HG02798 (cell line): ENCODE results near the gene AGRP.

Experiments
- ATAC-seq: cut with Tn5 transposase; IDR thresholded peaks from one replicate; pipeline ENCODE4 v1.9.1; 2021; ENCODE audit warnings: mild to moderate bottlenecking; ENCODE audit not compliant: unreplicated experiment, poor library complexity

AGRP gene

GRCh38 chr16:67447508-67448076 is 35.8 kb downstream of the AGRP start:
- peak; percentile 62 for ATAC-seq

GRCh38 chr16:67446968-67447507 is 36.3 kb downstream of the AGRP start:
- ATAC-seq: no peak

DNA sequence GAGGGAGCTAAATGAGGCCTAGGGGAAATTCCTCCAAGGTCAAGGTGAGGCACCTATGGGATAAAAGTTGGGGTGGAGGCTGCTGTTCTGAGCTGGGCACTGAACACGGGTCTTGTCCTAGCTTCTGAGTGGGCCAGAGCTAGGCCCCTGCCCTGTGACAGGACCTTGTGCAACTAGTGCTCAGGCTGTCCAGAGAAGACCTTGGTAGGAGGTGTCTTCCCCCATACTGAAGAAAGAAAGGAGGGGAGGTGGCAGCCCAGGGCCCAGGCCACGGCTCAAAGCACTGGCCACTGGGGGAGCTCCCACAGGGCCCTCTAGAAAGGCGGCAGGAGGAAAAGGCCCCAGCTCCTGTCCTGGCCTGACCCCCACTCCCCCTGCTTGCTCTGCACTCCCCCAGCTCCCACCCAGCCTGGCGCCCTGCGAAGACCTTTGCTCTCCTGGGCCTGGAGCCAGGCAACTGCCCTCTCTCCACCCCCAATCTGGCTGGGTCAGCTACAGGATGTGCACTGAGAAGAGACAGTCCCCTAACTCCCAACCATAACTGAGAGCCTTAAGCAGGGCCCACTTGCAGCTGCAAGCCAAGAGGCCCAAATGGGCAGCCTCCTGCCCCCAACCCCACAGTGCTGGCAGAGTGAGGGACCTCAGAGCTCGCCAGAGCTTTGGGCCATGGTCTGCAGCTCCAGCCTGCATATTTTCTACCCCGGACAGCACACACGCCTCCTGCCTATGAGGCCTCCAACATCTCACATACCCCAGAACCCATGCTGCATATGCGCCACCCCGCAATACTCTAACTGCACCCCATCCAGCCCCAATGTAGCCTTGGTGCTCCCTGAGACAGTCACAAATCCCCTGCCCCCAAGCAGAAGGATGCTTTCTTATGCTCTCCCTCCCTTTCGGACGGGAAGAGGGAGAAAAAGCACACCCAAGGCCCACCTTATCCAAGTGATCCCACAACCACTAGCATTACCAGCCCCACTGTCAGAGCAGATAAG is 37.1 kb downstream of the AGRP start:
- ATAC-seq: no peak

DNA sequence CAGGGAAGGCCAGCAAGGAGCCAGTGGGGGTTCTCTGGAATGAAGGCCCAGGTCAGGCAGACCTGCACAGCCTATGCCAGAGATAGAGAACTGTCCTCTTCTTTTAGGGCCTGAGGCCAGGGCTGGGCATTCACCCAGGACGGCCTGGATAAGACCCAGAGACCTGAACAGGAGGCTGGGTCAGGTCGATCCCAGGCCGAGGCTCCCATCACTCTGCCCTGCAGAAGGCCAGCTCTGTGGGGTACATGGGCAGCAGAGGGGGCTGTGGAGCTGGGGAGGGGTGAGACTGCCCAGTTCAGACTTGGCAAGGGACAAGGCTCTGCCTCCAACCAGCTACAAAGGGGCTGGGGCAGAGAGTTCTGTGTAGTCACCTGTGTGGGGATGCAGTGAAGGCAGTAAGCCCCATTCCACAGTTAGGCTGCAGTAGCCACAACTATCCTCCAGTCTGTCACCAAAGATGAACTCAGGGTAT is 37.9 kb downstream of the AGRP start:
- no peak for ATAC-seq

DNA sequence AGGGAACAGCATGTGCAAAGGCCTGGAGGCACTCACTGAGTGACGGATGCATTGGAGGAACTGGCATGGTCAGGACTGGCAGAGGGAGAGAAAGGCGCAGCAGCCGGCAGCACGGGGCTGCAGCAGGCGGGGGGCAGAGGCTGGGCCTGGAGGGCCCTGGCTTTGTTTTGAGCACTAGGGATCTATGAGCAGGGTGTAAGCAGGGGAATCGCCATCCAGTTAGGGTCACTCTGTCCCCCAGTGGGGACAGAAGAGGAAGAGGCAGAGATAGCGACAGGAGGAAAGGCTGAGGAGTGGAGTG is 38.3 kb downstream of the AGRP start:
- ATAC-seq: no peak

GRCh38 chr16:67444259-67445125 is 38.9 kb downstream of the AGRP start:
- no peak for ATAC-seq

- ATAC-seq: no peak
Observed at GRCh38 chr16:67443265-67443664, 40.1 kb downstream of the AGRP start.

GRCh38 chr16:67442581-67443255 is 40.6 kb downstream of the AGRP start:
- ATAC-seq: no peak

DNA sequence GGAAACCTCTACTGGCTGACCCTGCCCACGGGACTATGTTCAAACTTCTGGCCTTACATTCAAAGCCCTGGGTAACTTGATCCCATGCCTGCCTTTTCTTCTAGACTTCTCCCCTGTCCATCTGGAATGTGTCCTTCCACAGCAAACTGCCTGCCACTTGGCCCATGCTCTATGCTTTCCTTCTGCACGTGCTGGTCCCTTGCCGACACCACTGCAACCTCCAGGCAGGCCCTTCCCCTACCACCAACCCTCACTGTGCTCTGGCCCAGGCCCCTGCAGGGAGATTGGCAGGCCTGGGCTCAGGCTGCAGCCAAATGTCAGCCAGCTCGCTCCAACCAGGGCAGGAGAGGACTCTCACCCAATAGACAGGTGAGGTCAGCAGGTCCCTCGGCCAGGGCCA is 41.4 kb downstream of the AGRP start:
- ATAC-seq: no peak

GRCh38 chr16:67441271-67441753 is 42.0 kb downstream of the AGRP start:
- ATAC-seq: no peak

- ATAC-seq: no peak
Observed at GRCh38 chr16:67438824-67439393, 44.4 kb downstream of the AGRP start.

GRCh38 chr16:67438098-67438791 is 45.1 kb downstream of the AGRP start:
- ATAC-seq: no peak

GRCh38 chr16:67437513-67437912 is 45.8 kb downstream of the AGRP start:
- peak; percentile 40 for ATAC-seq

- no peak for ATAC-seq
Observed at GRCh38 chr16:67436640-67437193, 46.6 kb downstream of the AGRP start.

DNA sequence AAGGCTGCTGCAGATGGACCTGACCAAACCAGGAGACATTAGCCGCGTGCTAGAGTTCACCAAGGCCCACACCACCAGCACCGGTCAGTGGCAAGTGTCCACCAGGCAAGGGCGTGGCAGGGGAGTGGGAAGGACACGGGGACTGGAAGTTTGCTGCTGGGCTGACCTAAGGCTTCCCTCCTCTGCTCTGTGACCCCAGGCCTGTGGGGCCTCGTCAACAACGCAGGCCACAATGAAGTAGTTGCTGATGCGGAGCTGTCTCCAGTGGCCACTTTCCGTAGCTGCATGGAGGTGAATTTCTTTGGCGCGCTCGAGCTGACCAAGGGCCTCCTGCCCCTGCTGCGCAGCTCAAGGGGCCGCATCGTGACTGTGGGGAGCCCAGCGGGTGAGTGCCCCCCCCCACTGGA is 47.6 kb downstream of the AGRP start:
- no peak for ATAC-seq

- no peak for ATAC-seq
Observed at GRCh38 chr16:67433131-67433719, 50.1 kb downstream of the AGRP start.
